Loucy (cell line): ENCODE results near the gene JAK3.

Source experiments
- H2AFZ ChIP-seq: fragments of 200-600 bp; sonication (generic); 2 replicates; pipeline ENCODE4 v1.6.0; 2016; ENCODE audit warnings: antibody characterized with exemption, mild to moderate bottlenecking, low read length, moderate library complexity
- H3F3A ChIP-seq: fragments of 200-600 bp; 2 replicates; pipeline ENCODE4 v1.6.0; 2016; ENCODE audit warnings: antibody characterized with exemption, low read depth, mild to moderate bottlenecking
- H3K27me3 ChIP-seq: fragments of 200-600 bp; sonication (generic); 2 replicates; pipeline ENCODE4 v1.6.1; 2014; ENCODE audit warnings: low read length, mild to moderate bottlenecking; ENCODE audit not compliant: insufficient read depth, poor library complexity, severe bottlenecking
- H3K36me3 ChIP-seq: fragments of 200-600 bp; sonication (generic); 2 replicates; pipeline ENCODE4 v1.6.1; 2016; ENCODE audit warnings: low read length; ENCODE audit not compliant: insufficient read depth
- H3K4me1 ChIP-seq: fragments of 200-600 bp; sonication (generic); 2 replicates; pipeline ENCODE4 v1.5.1; 2014; ENCODE audit warnings: low read length, mild to moderate bottlenecking; ENCODE audit not compliant: insufficient read depth, poor library complexity, severe bottlenecking
- H3K4me2 ChIP-seq: fragments of 200-600 bp; sonication (generic); 2 replicates; pipeline ENCODE4 v1.6.0; 2014; ENCODE audit warnings: antibody characterized with exemption, low read length, low read depth, mild to moderate bottlenecking; ENCODE audit not compliant: poor library complexity, severe bottlenecking
- H3K4me3 ChIP-seq: fragments of 200-600 bp; sonication (generic); 2 replicates; pipeline ENCODE4 v1.5.1; 2014; ENCODE audit warnings: low read length, mild to moderate bottlenecking, mixed read lengths; ENCODE audit not compliant: poor library complexity, severe bottlenecking
- H3K79me2 ChIP-seq: fragments of 200-600 bp; sonication (generic); 2 replicates; pipeline ENCODE4 v1.6.1; 2014; ENCODE audit warnings: low read length; ENCODE audit not compliant: insufficient read depth
- H3K9ac ChIP-seq: fragments of 200-600 bp; sonication (generic); 2 replicates; pipeline ENCODE4 v1.6.0; 2014; ENCODE audit warnings: mild to moderate bottlenecking, low read depth, low read length, moderate library complexity; ENCODE audit not compliant: poor library complexity, severe bottlenecking
- H3K9me2 ChIP-seq: fragments of 200-600 bp; sonication (generic); replicated peaks from 2 replicates; pipeline ENCODE4 v1.6.1; 2016; ENCODE audit warnings: low read depth, low read length, mixed read lengths
- H3K9me3 ChIP-seq: fragments of 200-600 bp; sonication (generic); 2 replicates; pipeline ENCODE4 v1.6.1; 2014; ENCODE audit warnings: mild to moderate bottlenecking, antibody characterized with exemption, low read length, low read depth; ENCODE audit not compliant: insufficient read depth
- H4K20me1 ChIP-seq: fragments of 200-600 bp; sonication (generic); 2 replicates; pipeline ENCODE4 v1.6.0; 2014; ENCODE audit warnings: antibody characterized with exemption, low read length, mild to moderate bottlenecking; ENCODE audit not compliant: insufficient read depth, poor library complexity, severe bottlenecking
- EZH2phosphoT487 ChIP-seq: fragments of 200-600 bp; IDR thresholded peaks from 2 replicates; pipeline ENCODE4 v1.6.1; 2018; ENCODE audit warnings: antibody characterized with exemption, mild to moderate bottlenecking, moderate library complexity, borderline replicate concordance
- TF ChIP-seq, protein P1 (sequence below): fragments of 200-600 bp; sonication (generic); conservative IDR thresholded peaks from 2 replicates; pipeline ENCODE4 v1.5.1; 2014; ENCODE audit warnings: mild to moderate bottlenecking, antibody characterized with exemption, low read length

JAK3 gene

DNA sequence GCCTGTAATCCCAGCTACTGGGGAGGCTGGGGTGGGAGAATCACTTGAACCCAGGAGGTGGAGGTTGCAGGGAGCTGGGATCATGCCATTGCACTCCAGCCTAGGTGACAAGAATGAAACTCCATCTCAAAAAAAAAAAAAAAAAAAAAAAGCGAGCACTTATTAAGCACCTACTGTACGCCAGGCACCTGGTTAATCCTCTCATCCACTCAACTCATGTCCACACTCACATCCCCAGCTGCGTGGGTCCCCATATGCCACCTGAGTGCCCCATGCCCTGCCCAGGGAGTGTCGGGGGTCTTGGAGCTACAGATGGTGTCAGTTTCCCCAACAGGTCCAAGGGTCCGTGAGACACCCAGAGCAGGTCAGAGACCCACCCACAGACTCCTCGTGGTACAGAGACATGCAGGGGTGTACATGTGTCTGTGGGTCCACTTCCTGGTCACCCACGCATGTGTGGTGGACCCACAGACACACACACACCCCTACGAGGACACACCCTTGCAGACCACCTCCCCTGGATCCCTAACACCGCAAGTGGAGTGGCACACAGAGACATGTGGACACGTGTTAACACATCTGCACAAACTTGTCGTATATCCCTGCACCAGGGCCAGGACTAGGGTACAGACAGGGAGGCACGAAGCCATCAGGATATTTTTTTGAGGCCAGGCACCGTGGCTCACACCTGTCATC lies 30.0 kb downstream of the JAK3 start:
- Histone ChIP-seq H4K20me1 (no peaks in the 10 kb centered on the region), H3K4me1 (no peaks in the 10 kb centered on the region), H3F3A (no peaks in the 10 kb centered on the region), H3K79me2 (no peaks in the 10 kb centered on the region), H3K4me2 (no peak overlapping the region), H3K9me2 (no peaks in the 10 kb centered on the region), H3K9ac (no peak overlapping the region), H2AFZ (no peak overlapping the region), H3K36me3 (no peaks in the 10 kb centered on the region), H3K9me3 (no peaks in the 10 kb centered on the region), H3K4me3 (no peak overlapping the region), H3K27me3 (no peaks in the 10 kb centered on the region)
- TF ChIP-seq, protein P1, sequence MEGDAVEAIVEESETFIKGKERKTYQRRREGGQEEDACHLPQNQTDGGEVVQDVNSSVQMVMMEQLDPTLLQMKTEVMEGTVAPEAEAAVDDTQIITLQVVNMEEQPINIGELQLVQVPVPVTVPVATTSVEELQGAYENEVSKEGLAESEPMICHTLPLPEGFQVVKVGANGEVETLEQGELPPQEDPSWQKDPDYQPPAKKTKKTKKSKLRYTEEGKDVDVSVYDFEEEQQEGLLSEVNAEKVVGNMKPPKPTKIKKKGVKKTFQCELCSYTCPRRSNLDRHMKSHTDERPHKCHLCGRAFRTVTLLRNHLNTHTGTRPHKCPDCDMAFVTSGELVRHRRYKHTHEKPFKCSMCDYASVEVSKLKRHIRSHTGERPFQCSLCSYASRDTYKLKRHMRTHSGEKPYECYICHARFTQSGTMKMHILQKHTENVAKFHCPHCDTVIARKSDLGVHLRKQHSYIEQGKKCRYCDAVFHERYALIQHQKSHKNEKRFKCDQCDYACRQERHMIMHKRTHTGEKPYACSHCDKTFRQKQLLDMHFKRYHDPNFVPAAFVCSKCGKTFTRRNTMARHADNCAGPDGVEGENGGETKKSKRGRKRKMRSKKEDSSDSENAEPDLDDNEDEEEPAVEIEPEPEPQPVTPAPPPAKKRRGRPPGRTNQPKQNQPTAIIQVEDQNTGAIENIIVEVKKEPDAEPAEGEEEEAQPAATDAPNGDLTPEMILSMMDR: no peak
- no peak for TF ChIP-seq EZH2phosphoT487

DNA sequence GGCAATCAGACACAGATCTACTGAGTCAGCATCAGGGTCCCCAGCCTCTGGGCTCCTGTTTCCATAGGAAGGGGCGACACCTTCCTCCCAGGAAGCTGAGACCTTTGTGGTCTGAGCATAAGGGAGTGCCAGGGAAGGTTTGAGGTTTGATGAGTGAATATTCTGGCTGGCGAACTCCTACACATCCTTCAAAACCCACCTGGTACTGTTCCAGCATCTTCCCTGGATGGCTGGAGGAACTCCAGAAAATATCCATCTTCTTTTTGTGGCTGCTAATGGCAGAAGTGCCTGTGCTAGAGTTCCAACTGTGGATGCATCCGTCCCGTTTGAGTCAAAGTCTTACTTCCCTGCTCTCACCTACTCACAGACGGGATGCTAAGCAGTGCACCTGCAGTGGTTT lies 35.7 kb downstream of the JAK3 start:
- Histone ChIP-seq H3K9me2 (no peaks in the 10 kb centered on the region), H3K27me3 (no peaks in the 10 kb centered on the region), H3K4me1 (no peaks in the 10 kb centered on the region), H3K4me3 (no peak overlapping the region), H3K36me3 (no peaks in the 10 kb centered on the region), H3K4me2 (no peak overlapping the region), H4K20me1 (no peaks in the 10 kb centered on the region), H2AFZ (no peak overlapping the region), H3K9ac (no peak overlapping the region), H3F3A (no peaks in the 10 kb centered on the region), H3K79me2 (no peaks in the 10 kb centered on the region), H3K9me3 (no peaks in the 10 kb centered on the region)
- no peak for TF ChIP-seq EZH2phosphoT487
- TF ChIP-seq, protein P1: no peak

DNA sequence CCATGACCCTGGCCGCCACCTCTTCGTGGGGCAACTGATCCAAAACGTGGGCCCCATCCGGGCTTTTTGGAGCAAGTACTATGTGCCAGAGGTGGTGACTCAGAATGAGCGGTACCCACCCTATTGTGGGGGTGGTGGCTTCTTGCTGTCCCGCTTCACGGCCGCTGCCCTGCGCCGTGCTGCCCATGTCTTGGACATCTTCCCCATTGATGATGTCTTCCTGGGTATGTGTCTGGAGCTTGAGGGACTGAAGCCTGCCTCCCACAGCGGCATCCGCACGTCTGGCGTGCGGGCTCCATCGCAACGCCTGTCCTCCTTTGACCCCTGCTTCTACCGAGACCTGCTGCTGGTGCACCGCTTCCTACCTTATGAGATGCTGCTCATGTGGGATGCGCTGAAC lies 36.1 kb downstream of the JAK3 start:
- H3F3A ChIP-seq: no peaks in the 10 kb centered on the region
- no peaks in the 10 kb centered on the region for H3K79me2 ChIP-seq
- H3K9ac ChIP-seq: no peak overlapping the region
- H3K4me1 ChIP-seq: no peaks in the 10 kb centered on the region
- H3K36me3 ChIP-seq: no peaks in the 10 kb centered on the region
- no peak overlapping the region for H3K4me3 ChIP-seq
- no peaks in the 10 kb centered on the region for H3K27me3 ChIP-seq
- H3K4me2 ChIP-seq: no peak overlapping the region
- no peak for TF ChIP-seq EZH2phosphoT487
- TF ChIP-seq, protein P1: no peak
- H2AFZ ChIP-seq: no peak overlapping the region
- H3K9me2 ChIP-seq: no peaks in the 10 kb centered on the region
- no peaks in the 10 kb centered on the region for H3K9me3 ChIP-seq
- H4K20me1 ChIP-seq: no peaks in the 10 kb centered on the region
